ENCODE measurements around the gene OSBPL10.

OSBPL10 gene

GRCh38 chr3:31823184-31823583, 157.9 kb downstream of the OSBPL10 start:
- H3K4me2 ChIP-seq (ENCODE audit: low read length), result no peak overlapping the region
- peak; percentile 90 to 96 for DNase-seq

DNA sequence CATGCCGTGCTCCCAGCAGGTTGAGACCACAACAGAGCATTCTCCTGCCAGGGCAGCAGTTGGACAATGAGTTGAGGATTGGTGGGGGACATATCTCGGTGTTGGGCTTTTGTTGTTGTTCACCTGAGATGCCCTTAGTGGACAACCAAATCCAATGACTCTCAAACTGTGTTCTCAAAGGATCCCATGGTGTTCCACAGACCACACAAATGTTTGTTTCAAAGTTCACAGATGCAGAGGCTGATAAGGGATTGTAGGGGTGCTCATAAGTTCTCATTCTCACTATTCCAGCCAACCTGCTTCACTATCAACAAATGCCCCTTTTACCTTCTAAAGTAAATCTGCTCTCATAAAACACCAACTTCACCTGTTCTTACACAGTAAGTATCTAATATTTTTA, 159.9 kb downstream of the OSBPL10 start:
- Histone ChIP-seq H3K27me3 (ENCODE audit: insufficient read depth, low read length) (no peaks in the 10 kb centered on the region), H3K4me2 (ENCODE audit: low read length) (no peak overlapping the region), H3K9me3 (ENCODE audit: insufficient read depth, low read depth, low read length) (no peaks in the 10 kb centered on the region), H4K8ac (ENCODE audit: low read depth, low read length) (no peak overlapping the region), H2BK12ac (ENCODE audit: low read length) (no peak overlapping the region), H4K91ac (ENCODE audit: low read depth, low read length) (no peak overlapping the region), H3K79me2 (ENCODE audit: control insufficient read depth, insufficient read depth, low read length, poor library complexity) (no peaks in the 10 kb centered on the region), H4K12ac (ENCODE audit: low read depth, low read length) (no peak overlapping the region), H3K79me1 (ENCODE audit: low read length) (no peaks in the 10 kb centered on the region), H3K23ac (ENCODE audit: low read length) (no peak overlapping the region), H2AK5ac (ENCODE audit: low read length) (no peak overlapping the region), H3K14ac (ENCODE audit: low read length) (no peak overlapping the region), H3K4me3 (ENCODE audit: low read depth, low read length) (no peak overlapping the region), H2BK5ac (ENCODE audit: low read depth, low read length, poor library complexity) (no peak overlapping the region), H3K4ac (ENCODE audit: low read depth, low read length) (no peak overlapping the region), H2BK120ac (ENCODE audit: insufficient read depth, low read length, poor library complexity) (no peak overlapping the region), H3K18ac (ENCODE audit: low read length) (no peak overlapping the region), H2AFZ (ENCODE audit: insufficient read depth, low read length, poor library complexity) (no peak overlapping the region), H3K9ac (ENCODE audit: low read length) (no peak overlapping the region), H3K27ac (ENCODE audit: low read depth, low read length) (no peak overlapping the region), H3K4me1 (ENCODE audit: control insufficient read depth in 1 of 2, insufficient read depth in 2 of 2, low read length in 2 of 2) (peaks cover 0 to 3% of the 10 kb centered on the region in 2 experiments), H3K36me3 (ENCODE audit: control insufficient read depth in 1 of 2, insufficient read depth in 2 of 2, low read length in 2 of 2) (peaks cover 0 to 8% of the 10 kb centered on the region in 2 experiments)
- DNase-seq, result no peak
- WGBS (ENCODE audit: extremely low coverage, insufficient coverage, insufficient read length), result no CpG with 5 or more reads among the region's 2 CpGs

More at GRCh38 chr3:31823184-31823583, 157.9 kb downstream of the OSBPL10 start:
- H3K23ac ChIP-seq (ENCODE audit: low read length), result no peak overlapping the region
- no peak overlapping the region for H2AFZ ChIP-seq (ENCODE audit: insufficient read depth, low read length, poor library complexity)
- H3K4me3 ChIP-seq (ENCODE audit: low read depth, low read length), result no peak overlapping the region
- H4K12ac ChIP-seq (ENCODE audit: low read depth, low read length), result no peak overlapping the region
- no peak overlapping the region for H3K9ac ChIP-seq (ENCODE audit: low read length)
- no peak overlapping the region for H3K27ac ChIP-seq (ENCODE audit: low read depth, low read length)
- H3K27me3 ChIP-seq (ENCODE audit: insufficient read depth, low read length), result no peaks in the 10 kb centered on the region
- no peaks in the 10 kb centered on the region for H3K79me1 ChIP-seq (ENCODE audit: low read length)
- no peak overlapping the region for H2BK12ac ChIP-seq (ENCODE audit: low read length)
- H3K14ac ChIP-seq (ENCODE audit: low read length), result no peak overlapping the region
- peaks cover 0 to 3% of the 10 kb centered on the region in 2 experiments for H3K4me1 ChIP-seq (ENCODE audit: control insufficient read depth in 1 of 2, insufficient read depth in 2 of 2, low read length in 2 of 2)
- no peak overlapping the region for H3K4ac ChIP-seq (ENCODE audit: low read depth, low read length)
- no peaks in the 10 kb centered on the region for H3K9me3 ChIP-seq (ENCODE audit: insufficient read depth, low read depth, low read length)
- H4K91ac ChIP-seq (ENCODE audit: low read depth, low read length), result no peak overlapping the region
- no peak overlapping the region for H2AK5ac ChIP-seq (ENCODE audit: low read length)
- no peak overlapping the region for H4K8ac ChIP-seq (ENCODE audit: low read depth, low read length)
- no peaks in the 10 kb centered on the region for H3K79me2 ChIP-seq (ENCODE audit: control insufficient read depth, insufficient read depth, low read length, poor library complexity)
- H2BK5ac ChIP-seq (ENCODE audit: low read depth, low read length, poor library complexity), result no peak overlapping the region
- no peak overlapping the region for H3K18ac ChIP-seq (ENCODE audit: low read length)
- H2BK120ac ChIP-seq (ENCODE audit: insufficient read depth, low read length, poor library complexity), result no peak overlapping the region
- H3K36me3 ChIP-seq (ENCODE audit: control insufficient read depth in 1 of 2, insufficient read depth in 2 of 2, low read length in 2 of 2), result peaks cover 0 to 8% of the 10 kb centered on the region in 2 experiments
- no CpG with 5 or more reads among the region's 3 CpGs for WGBS (ENCODE audit: extremely low coverage, insufficient coverage, insufficient read length)

GRCh38 chr3:31819441-31819840, 161.6 kb downstream of the OSBPL10 start:
- Histone ChIP-seq H4K91ac (ENCODE audit: low read depth, low read length) (no peak overlapping the region), H3K4ac (ENCODE audit: low read depth, low read length) (no peak overlapping the region), H3K14ac (ENCODE audit: low read length) (no peak overlapping the region), H3K79me2 (ENCODE audit: control insufficient read depth, insufficient read depth, low read length, poor library complexity) (no peaks in the 10 kb centered on the region), H3K9ac (ENCODE audit: low read length) (no peak overlapping the region), H2BK12ac (ENCODE audit: low read length) (peak overlapping the region; percentile 38), H3K4me3 (ENCODE audit: low read depth, low read length) (no peak overlapping the region), H3K27ac (ENCODE audit: low read depth, low read length) (no peak overlapping the region), H3K4me2 (ENCODE audit: low read length) (no peak overlapping the region), H4K12ac (ENCODE audit: low read depth, low read length) (no peak overlapping the region), H3K4me1 (ENCODE audit: control insufficient read depth in 1 of 2, insufficient read depth in 2 of 2, low read length in 2 of 2) (peaks cover 0 to 3% of the 10 kb centered on the region in 2 experiments), H3K18ac (ENCODE audit: low read length) (no peak overlapping the region), H2AFZ (ENCODE audit: insufficient read depth, low read length, poor library complexity) (no peak overlapping the region), H3K36me3 (ENCODE audit: control insufficient read depth in 1 of 2, insufficient read depth in 2 of 2, low read length in 2 of 2) (peaks cover 0 to 5% of the 10 kb centered on the region in 2 experiments), H2AK5ac (ENCODE audit: low read length) (no peak overlapping the region), H2BK5ac (ENCODE audit: low read depth, low read length, poor library complexity) (no peak overlapping the region), H3K9me3 (ENCODE audit: insufficient read depth, low read depth, low read length) (no peaks in the 10 kb centered on the region), H2BK120ac (ENCODE audit: insufficient read depth, low read length, poor library complexity) (no peak overlapping the region), H4K8ac (ENCODE audit: low read depth, low read length) (no peak overlapping the region), H3K23ac (ENCODE audit: low read length) (no peak overlapping the region), H3K27me3 (ENCODE audit: insufficient read depth, low read length) (no peaks in the 10 kb centered on the region), H3K79me1 (ENCODE audit: low read length) (no peaks in the 10 kb centered on the region)
- WGBS (ENCODE audit: extremely low coverage, insufficient coverage, insufficient read length), result no CpG with 5 or more reads among the region's 8 CpGs
- DNase-seq, result no peak

DNA sequence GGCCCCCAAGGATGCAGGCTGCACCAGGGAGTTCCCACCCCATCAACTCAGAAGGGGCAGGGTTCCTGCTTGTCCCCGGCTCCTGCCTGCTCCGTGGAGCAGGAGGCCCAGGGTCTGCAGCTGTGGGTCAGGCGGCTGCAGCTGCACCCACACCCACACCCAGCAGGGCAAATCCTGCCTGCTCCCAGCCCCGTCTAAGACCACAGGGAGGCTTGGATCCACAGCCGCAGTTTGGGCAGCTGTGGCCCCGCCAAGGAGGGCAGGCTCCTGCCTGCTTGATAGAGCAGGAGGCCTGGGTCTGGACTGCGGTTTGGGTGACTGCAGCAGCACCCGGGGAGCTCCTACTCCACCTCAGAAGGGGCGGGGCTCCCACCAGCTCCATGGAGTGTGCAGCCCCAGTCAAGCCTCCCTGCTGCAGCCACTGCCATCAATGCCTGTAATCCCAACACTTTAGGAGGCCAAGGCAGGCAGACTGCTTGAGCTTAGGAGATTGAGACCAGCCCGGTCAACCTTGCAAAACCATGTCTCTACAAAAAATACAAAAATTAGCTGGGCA, 163.6 kb downstream of the OSBPL10 start:
- no peak overlapping the region for H4K12ac ChIP-seq (ENCODE audit: low read depth, low read length)
- no peak for DNase-seq
- no peak overlapping the region for H2BK5ac ChIP-seq (ENCODE audit: low read depth, low read length, poor library complexity)
- H3K18ac ChIP-seq (ENCODE audit: low read length), result no peak overlapping the region
- no peaks in the 10 kb centered on the region for H3K79me2 ChIP-seq (ENCODE audit: control insufficient read depth, insufficient read depth, low read length, poor library complexity)
- H3K36me3 ChIP-seq (ENCODE audit: control insufficient read depth in 1 of 2, insufficient read depth in 2 of 2, low read length in 2 of 2), result peaks cover 0 to 3% of the 10 kb centered on the region in 2 experiments
- no peaks in the 10 kb centered on the region for H3K27me3 ChIP-seq (ENCODE audit: insufficient read depth, low read length)
- no peaks in the 10 kb centered on the region for H3K9me3 ChIP-seq (ENCODE audit: insufficient read depth, low read depth, low read length)
- H3K4ac ChIP-seq (ENCODE audit: low read depth, low read length), result no peak overlapping the region
- no peak overlapping the region for H4K8ac ChIP-seq (ENCODE audit: low read depth, low read length)
- no peaks in the 10 kb centered on the region for H3K79me1 ChIP-seq (ENCODE audit: low read length)
- H3K14ac ChIP-seq (ENCODE audit: low read length), result no peak overlapping the region
- H3K27ac ChIP-seq (ENCODE audit: low read depth, low read length), result no peak overlapping the region
- no peak overlapping the region for H2BK12ac ChIP-seq (ENCODE audit: low read length)
- H2AK5ac ChIP-seq (ENCODE audit: low read length), result no peak overlapping the region
- H3K4me2 ChIP-seq (ENCODE audit: low read length), result no peak overlapping the region
- no CpG with 5 or more reads among the region's 10 CpGs for WGBS (ENCODE audit: extremely low coverage, insufficient coverage, insufficient read length)
- no peak overlapping the region for H3K9ac ChIP-seq (ENCODE audit: low read length)
- no peak overlapping the region for H3K4me3 ChIP-seq (ENCODE audit: low read depth, low read length)
- H2BK120ac ChIP-seq (ENCODE audit: insufficient read depth, low read length, poor library complexity), result no peak overlapping the region
- H4K91ac ChIP-seq (ENCODE audit: low read depth, low read length), result no peak overlapping the region
- no peak overlapping the region for H3K23ac ChIP-seq (ENCODE audit: low read length)
- no peak overlapping the region for H2AFZ ChIP-seq (ENCODE audit: insufficient read depth, low read length, poor library complexity)
- H3K4me1 ChIP-seq (ENCODE audit: control insufficient read depth in 1 of 2, insufficient read depth in 2 of 2, low read length in 2 of 2), result no peaks in the 10 kb centered on the region
